ENCODE data around the gene TSPAN11.

DNA sequence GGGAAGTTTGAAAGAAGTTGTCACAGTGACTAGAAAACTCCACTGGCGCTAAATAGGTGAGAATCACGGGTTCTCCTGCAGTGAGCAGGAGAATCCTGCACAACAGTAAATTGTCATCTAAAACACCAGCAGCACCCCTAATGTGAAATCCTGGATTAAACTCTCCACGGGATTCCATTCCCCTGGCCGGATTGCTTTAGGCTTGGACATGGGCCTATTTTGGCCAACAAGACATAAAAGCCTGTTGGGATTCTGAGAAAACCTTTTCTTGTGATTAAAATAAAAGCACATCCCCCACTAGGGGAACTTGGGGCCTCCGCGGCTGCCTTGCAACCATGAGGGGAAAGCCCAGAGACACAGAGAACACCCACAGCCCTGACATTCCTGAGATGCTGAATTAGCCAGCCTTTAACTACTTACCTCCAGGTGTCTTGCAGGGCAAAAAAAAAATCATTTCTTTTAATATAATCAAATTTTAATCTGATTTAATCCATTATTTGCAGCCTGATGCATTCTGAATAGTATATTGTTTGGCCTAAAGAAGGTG lies 21.0 kb upstream of the TSPAN11 start:
- TF ChIP-seq POLR2A (IDR thresholded peaks at IDR 0.05) = no peak
- TF ChIP-seq, protein P1, sequence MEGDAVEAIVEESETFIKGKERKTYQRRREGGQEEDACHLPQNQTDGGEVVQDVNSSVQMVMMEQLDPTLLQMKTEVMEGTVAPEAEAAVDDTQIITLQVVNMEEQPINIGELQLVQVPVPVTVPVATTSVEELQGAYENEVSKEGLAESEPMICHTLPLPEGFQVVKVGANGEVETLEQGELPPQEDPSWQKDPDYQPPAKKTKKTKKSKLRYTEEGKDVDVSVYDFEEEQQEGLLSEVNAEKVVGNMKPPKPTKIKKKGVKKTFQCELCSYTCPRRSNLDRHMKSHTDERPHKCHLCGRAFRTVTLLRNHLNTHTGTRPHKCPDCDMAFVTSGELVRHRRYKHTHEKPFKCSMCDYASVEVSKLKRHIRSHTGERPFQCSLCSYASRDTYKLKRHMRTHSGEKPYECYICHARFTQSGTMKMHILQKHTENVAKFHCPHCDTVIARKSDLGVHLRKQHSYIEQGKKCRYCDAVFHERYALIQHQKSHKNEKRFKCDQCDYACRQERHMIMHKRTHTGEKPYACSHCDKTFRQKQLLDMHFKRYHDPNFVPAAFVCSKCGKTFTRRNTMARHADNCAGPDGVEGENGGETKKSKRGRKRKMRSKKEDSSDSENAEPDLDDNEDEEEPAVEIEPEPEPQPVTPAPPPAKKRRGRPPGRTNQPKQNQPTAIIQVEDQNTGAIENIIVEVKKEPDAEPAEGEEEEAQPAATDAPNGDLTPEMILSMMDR (IDR thresholded peaks at IDR 0.05 in 8 of 11, conservative IDR thresholded peaks at IDR 0.05 in 3 of 11) = no peak

Measured in spleen (tissue), 7 donors.